K562 (cell line): ENCODE measurements around the gene ADTRP. TPM values are rescaled to one million over a fixed set of nuclear protein-coding genes. Genes with fewer than 3 reads are reported as not detected.

Source experiments
- ATAC-seq: fragments of 200-7000 bp; cut with Tn5 transposase; 3 replicates; pipeline ENCODE4 v1.9.1; 2020; ENCODE audit warnings: moderate library complexity
- BruUV-seq: library from RNA; stranded (reverse); fragments of 400-500 nt; replicated peaks from 2 replicates; lab custom pipeline; 2021; lab: Mats Ljungman, UMichigan
- CTCF ChIA-PET: fragments of 300-600 bp; formaldehyde crosslinking; extraction: SDS; loops from one replicate; lab custom pipeline; 2021; ENCODE audit warnings: low intra/inter-chr PET ratio; lab: Yijun Ruan, JAX
- POLR2A ChIA-PET: fragments of 300-600, 350-650 bp; sonication (Branson Sonifier 250); formaldehyde crosslinking; extraction: SDS; loops from one replicate; lab custom pipeline; 2021; ENCODE audit warnings: antibody characterized with exemption, inconsistent platforms; lab: Yijun Ruan, JAX
- DNase-seq, 4 experiments: peaks; one replicate each; pipeline versions ENCODE4 v3.0.0 to v3.0.0-alpha.2; 2011 to 2018; ENCODE audit warnings: low spot score in 3 of 4, mixed read lengths in 3 of 4; ENCODE audit errors: extremely low read depth in 1 of 4
- FAIRE-seq: peaks from 2 replicates; lab custom pipeline; 2011; peaks lifted over from hg19 to GRCh38; lab: Jason Lieb, UNC
- H2AFZ ChIP-seq: 2 replicates; pipeline ENCODE4 v1.6.0; 2011; ENCODE audit warnings: low read depth, low read length, control low read depth, inconsistent platforms
- H3K27ac ChIP-seq: fragments of 200-600 bp; 3 replicates; pipeline ENCODE4 v1.8.0; 2011; ENCODE audit warnings: low read depth, mild to moderate bottlenecking, control low read depth, inconsistent platforms, low read length, moderate library complexity, mixed read lengths; ENCODE audit errors: extremely low read depth
- H3K27me3 ChIP-seq, 2 experiments: fragments of 300-600 bp in 1 of 2; 2 replicates in 1 of 2; 3 replicates in 1 of 2; pipeline versions ENCODE4 v1.6.0 to v1.8.0; 2011; ENCODE audit warnings: inconsistent platforms in 2 of 2, low read length in 2 of 2, mild to moderate bottlenecking in 1 of 2, mixed read lengths in 1 of 2, moderate library complexity in 1 of 2; ENCODE audit not compliant: control insufficient read depth in 2 of 2, insufficient read depth in 2 of 2
- H3K36me3 ChIP-seq: fragments of 300-600 bp; 3 replicates; pipeline ENCODE4 v1.8.0; 2011; ENCODE audit warnings: mild to moderate bottlenecking, low read length, inconsistent platforms; ENCODE audit not compliant: control insufficient read depth, insufficient read depth
- H3K4me1 ChIP-seq, 2 experiments: fragments of 200-600 bp in 1 of 2; replicated peaks in 1 of 2; 2 replicates in 1 of 2; 3 replicates in 1 of 2; pipeline versions ENCODE4 v1.5.1 to v1.8.0; 2011; ENCODE audit warnings: inconsistent platforms in 2 of 2, low read length in 2 of 2, mild to moderate bottlenecking in 1 of 2, mixed read lengths in 1 of 2, moderate library complexity in 1 of 2; ENCODE audit not compliant: control insufficient read depth in 2 of 2, insufficient read depth in 2 of 2
- H3K4me2 ChIP-seq: 2 replicates; pipeline ENCODE4 v1.6.1; 2011; ENCODE audit warnings: low read length, control low read depth, inconsistent platforms, mixed read lengths; ENCODE audit not compliant: insufficient read depth
- H3K4me3 ChIP-seq: fragments of 200-600 bp; sonication (generic), shearing (Covaris generic); 2 replicates; pipeline ENCODE4 v1.5.1; 2016; ENCODE audit warnings: control low read depth, inconsistent platforms
- H3K79me2 ChIP-seq: fragments of 200-600 bp; 3 replicates; pipeline ENCODE4 v1.8.0; 2011; ENCODE audit warnings: low read length, inconsistent platforms; ENCODE audit not compliant: control insufficient read depth, insufficient read depth
- H3K9ac ChIP-seq, 2 experiments: 2 replicates each; pipeline versions ENCODE4 v1.6.0 to v1.6.1; 2011; ENCODE audit warnings: low read depth in 2 of 2, low read length in 2 of 2, control low read depth in 1 of 2, inconsistent platforms in 1 of 2, mild to moderate bottlenecking in 1 of 2, mixed read lengths in 1 of 2; ENCODE audit not compliant: insufficient read depth in 1 of 2
- H3K9me1 ChIP-seq: one replicate; pipeline ENCODE4 v1.6.0; 2011; ENCODE audit warnings: inconsistent platforms, mild to moderate bottlenecking, low read length, moderate library complexity; ENCODE audit not compliant: control insufficient read depth, insufficient read depth
- H3K9me3 ChIP-seq: replicated peaks from 2 replicates; pipeline ENCODE4 v1.5.1; 2011; ENCODE audit warnings: low read depth, low read length, inconsistent platforms; ENCODE audit not compliant: control insufficient read depth, insufficient read depth
- H4K20me1 ChIP-seq: replicated peaks from 2 replicates; pipeline ENCODE4 v1.6.1; 2011; ENCODE audit warnings: low read length, inconsistent platforms, mixed read lengths; ENCODE audit not compliant: control insufficient read depth, insufficient read depth
- ARID2 ChIP-seq: fragments of 450-650 bp; IDR thresholded peaks from 2 replicates; pipeline ENCODE4 v1.6.1; 2017; ENCODE audit warnings: antibody characterized with exemption, mild to moderate bottlenecking
- CBX8 ChIP-seq: fragments of 200-600 bp; sonication (generic); IDR thresholded peaks from 2 replicates; pipeline ENCODE4 v1.6.1; 2012; ENCODE audit warnings: borderline replicate concordance, mixed run types, low read depth, mild to moderate bottlenecking, moderate library complexity, mixed read lengths, low read length, control low read depth, inconsistent platforms; ENCODE audit not compliant: poor library complexity, severe bottlenecking; ENCODE audit errors: extremely low read depth
- HLTF ChIP-seq: fragments of 450-650 bp; IDR thresholded peaks from 2 replicates; pipeline ENCODE4 v1.6.1; 2016
- MAFG ChIP-seq: fragments of 450-650 bp; conservative IDR thresholded peaks from 2 replicates; pipeline ENCODE4 v1.6.1; 2016; ENCODE audit warnings: missing genetic modification characterization, missing compliant biosample characterization
- MCM2 ChIP-seq: fragments of 450-650 bp; IDR thresholded peaks from 2 replicates; pipeline ENCODE4 v1.6.1; 2017; ENCODE audit warnings: low read depth, mild to moderate bottlenecking
- MCM3 ChIP-seq: fragments of 450-650 bp; IDR thresholded peaks from 2 replicates; pipeline ENCODE4 v1.6.1; 2016
- RFX7 ChIP-seq: fragments of 250-450 bp; sonication (Bioruptor Pico); IDR thresholded peaks from 2 replicates; pipeline ENCODE4 v1.5.1; 2021; ENCODE audit warnings: mild to moderate bottlenecking
- ZFPM2 ChIP-seq: fragments of 250-450 bp; sonication (Bioruptor Pico); IDR thresholded peaks from 2 replicates; pipeline ENCODE4 v1.5.1; 2022; ENCODE audit warnings: mild to moderate bottlenecking
- WGBS: fragments of 100-300 bp; shearing (Covaris generic); methylation state at CpG from one replicate; pipeline ENCODE4 v1.1.6; 2016; ENCODE audit warnings: low coverage, mixed read lengths; ENCODE audit not compliant: insufficient coverage; ENCODE audit errors: missing lambda C conversion rate; 5-methylcytosine and 5-hydroxymethylcytosine counted together
- in situ Hi-C: fragments of 300-500 bp; cut with MboI; formaldehyde crosslinking; loops from 4 replicates; pipeline ENCODE4 v1.15.0; 2018; ENCODE audit warnings: inconsistent platforms, mixed read lengths
- intact Hi-C: fragments of 100-400 bp; cut with micrococcal nuclease; formaldehyde crosslinking; loops from 2 replicates; pipeline ENCODE4 v1.14.2; 2022
- polyA plus RNA-seq, 8 experiments: library from polyadenylated mRNA; depleted of rRNA in 4 of 8; stranded (reverse) in 5 of 8; unstranded in 3 of 8; fragments of >200 nt; fragmentation: Nextera tagmentation in 2 of 8; fragmentation: Illumina TruSeq in 1 of 8; extraction: Ambion mirVana in 2 of 8; extraction: Trizol in 1 of 8; gene quantifications; 2 replicates each; pipeline versions ENCODE4 v1.2.1 to v1.2.3, GENCODE V29; 2011 to 2014; ENCODE audit warnings: inconsistent platforms in 1 of 8, missing spikeins in 1 of 8
- total RNA-seq, 7 experiments: library from RNA; depleted of rRNA in 6 of 7; stranded (reverse); fragments of >200 nt in 6 of 7; fragmentation: Illumina TruSeq in 2 of 7; extraction: Trizol in 2 of 7; gene quantifications; 2 replicates each; pipeline versions ENCODE4 v1.2.1 to v1.2.3, GENCODE V29; 2011 to 2021; ENCODE audit warnings: low replicate concordance in 1 of 7
- TF ChIP-seq, protein P1 (sequence below): fragments of 450-650 bp; formaldehyde crosslinking; IDR thresholded peaks from 2 replicates; pipeline ENCODE4 v1.4.0; 2020; ENCODE audit warnings: mild to moderate bottlenecking, moderate library complexity
- TF ChIP-seq, protein P2 (sequence below): fragments of 450-650 bp; IDR thresholded peaks from 2 replicates; pipeline ENCODE4 v1.7.1; 2018; ENCODE audit warnings: mild to moderate bottlenecking, low read depth; ENCODE audit not compliant: partially characterized antibody
- TF ChIP-seq, protein P3 (sequence below): conservative IDR thresholded peaks from 2 replicates; pipeline ENCODE4 v1.6.1; 2011; ENCODE audit warnings: low read depth, mild to moderate bottlenecking, low read length; ENCODE audit not compliant: control insufficient read depth

The ADTRP gene
- total and polyA plus RNA-seq, 9 of the 15 experiments (the other 6 are each of a cell fraction or from before 2014, with no cell fraction given), result 7.4 to 24.0 (median 13.6) TPM

DNA sequence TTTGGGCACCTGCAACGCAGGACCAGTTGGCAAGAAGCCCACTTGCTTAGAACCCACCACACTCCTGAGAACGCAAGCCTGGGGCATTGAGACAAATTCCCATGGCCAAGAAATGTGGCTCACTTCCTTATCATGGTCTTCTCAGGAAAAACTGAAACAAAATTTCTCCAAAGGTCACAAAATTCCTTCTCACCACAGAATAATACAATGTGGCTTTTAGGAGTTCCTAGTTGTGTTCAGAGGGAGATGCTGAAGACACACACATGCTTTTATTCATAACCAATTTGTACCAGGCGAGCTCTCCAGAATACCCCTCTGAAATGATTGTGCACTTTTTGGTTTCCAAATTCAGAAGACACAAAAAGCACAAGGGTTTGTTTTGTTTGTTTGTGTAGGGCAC is 31.6 kb downstream of the ADTRP start:
- ATAC-seq (no peak), FAIRE-seq (no peak), DNase-seq (no peak)
- 39% methylated on average over 3 of the region's 3 CpGs for WGBS
- H3K27me3 ChIP-seq, result no peaks in the 10 kb centered on the region
- intact Hi-C loops, result no loop called here
- no peaks in the 10 kb centered on the region for H3K9me3 ChIP-seq
- no TSS peak for BruUV-seq
- TF ChIP-seq CBX8, result no peak
- no peak for TF ChIP-seq ZFPM2
- TF ChIP-seq MCM3, result no peak
- TF ChIP-seq, protein P1, sequence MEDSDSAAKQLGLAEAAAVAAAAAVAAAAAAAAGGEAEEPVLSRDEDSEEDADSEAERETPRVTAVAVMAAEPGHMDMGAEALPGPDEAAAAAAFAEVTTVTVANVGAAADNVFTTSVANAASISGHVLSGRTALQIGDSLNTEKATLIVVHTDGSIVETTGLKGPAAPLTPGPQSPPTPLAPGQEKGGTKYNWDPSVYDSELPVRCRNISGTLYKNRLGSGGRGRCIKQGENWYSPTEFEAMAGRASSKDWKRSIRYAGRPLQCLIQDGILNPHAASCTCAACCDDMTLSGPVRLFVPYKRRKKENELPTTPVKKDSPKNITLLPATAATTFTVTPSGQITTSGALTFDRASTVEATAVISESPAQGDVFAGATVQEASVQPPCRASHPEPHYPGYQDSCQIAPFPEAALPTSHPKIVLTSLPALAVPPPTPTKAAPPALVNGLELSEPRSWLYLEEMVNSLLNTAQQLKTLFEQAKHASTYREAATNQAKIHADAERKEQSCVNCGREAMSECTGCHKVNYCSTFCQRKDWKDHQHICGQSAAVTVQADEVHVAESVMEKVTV (CRISPR knock-in tag), result no peak
- no peak for TF ChIP-seq RFX7 (CRISPR knock-in tag)
- TF ChIP-seq MAFG (tag), result no peak
- TF ChIP-seq, protein P2, sequence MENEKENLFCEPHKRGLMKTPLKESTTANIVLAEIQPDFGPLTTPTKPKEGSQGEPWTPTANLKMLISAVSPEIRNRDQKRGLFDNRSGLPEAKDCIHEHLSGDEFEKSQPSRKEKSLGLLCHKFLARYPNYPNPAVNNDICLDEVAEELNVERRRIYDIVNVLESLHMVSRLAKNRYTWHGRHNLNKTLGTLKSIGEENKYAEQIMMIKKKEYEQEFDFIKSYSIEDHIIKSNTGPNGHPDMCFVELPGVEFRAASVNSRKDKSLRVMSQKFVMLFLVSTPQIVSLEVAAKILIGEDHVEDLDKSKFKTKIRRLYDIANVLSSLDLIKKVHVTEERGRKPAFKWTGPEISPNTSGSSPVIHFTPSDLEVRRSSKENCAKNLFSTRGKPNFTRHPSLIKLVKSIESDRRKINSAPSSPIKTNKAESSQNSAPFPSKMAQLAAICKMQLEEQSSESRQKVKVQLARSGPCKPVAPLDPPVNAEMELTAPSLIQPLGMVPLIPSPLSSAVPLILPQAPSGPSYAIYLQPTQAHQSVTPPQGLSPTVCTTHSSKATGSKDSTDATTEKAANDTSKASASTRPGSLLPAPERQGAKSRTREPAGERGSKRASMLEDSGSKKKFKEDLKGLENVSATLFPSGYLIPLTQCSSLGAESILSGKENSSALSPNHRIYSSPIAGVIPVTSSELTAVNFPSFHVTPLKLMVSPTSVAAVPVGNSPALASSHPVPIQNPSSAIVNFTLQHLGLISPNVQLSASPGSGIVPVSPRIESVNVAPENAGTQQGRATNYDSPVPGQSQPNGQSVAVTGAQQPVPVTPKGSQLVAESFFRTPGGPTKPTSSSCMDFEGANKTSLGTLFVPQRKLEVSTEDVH, result no peak
- no peak for TF ChIP-seq HLTF
- no peak for TF ChIP-seq ARID2
- TF ChIP-seq, protein P3, sequence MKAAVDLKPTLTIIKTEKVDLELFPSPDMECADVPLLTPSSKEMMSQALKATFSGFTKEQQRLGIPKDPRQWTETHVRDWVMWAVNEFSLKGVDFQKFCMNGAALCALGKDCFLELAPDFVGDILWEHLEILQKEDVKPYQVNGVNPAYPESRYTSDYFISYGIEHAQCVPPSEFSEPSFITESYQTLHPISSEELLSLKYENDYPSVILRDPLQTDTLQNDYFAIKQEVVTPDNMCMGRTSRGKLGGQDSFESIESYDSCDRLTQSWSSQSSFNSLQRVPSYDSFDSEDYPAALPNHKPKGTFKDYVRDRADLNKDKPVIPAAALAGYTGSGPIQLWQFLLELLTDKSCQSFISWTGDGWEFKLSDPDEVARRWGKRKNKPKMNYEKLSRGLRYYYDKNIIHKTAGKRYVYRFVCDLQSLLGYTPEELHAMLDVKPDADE, result no peak
- TF ChIP-seq MCM2, result no peak
- no peak overlapping the region for H3K9ac ChIP-seq
- CTCF ChIA-PET, result no interaction called here
- H3K27ac ChIP-seq, result no peak overlapping the region
- H3K36me3 ChIP-seq, result no peaks in the 10 kb centered on the region
- no peak overlapping the region for H3K4me2 ChIP-seq
- H3K4me3 ChIP-seq, result no peak overlapping the region
- no peaks in the 10 kb centered on the region for H3K79me2 ChIP-seq
- no peaks in the 10 kb centered on the region for H4K20me1 ChIP-seq
- H3K9me1 ChIP-seq, result no peaks in the 10 kb centered on the region
- in situ Hi-C loops, result no loop called here
- H2AFZ ChIP-seq, result no peak overlapping the region
- H3K4me1 ChIP-seq, result no peaks in the 10 kb centered on the region
- POLR2A ChIA-PET, result interaction anchor here (0.6 to 1.7 kb wide), 3 partner anchors 10 to 254 kb away, joined by 3 to 4 read pairs (median 4); no protein-coding TSS in a partner anchor
